ENCODE data around the gene CLIP2.

The CLIP2 gene

GRCh38 chr7:74269757-74270277 lies 19.4 kb upstream of the CLIP2 start:
- DNase-seq (ENCODE audit: low read depth in 2 of 2, low spot score in 1 of 2) = peak in 1 of 2 donors; percentile 29

GRCh38 chr7:74271742-74272141 lies 17.5 kb upstream of the CLIP2 start:
- no peak for DNase-seq (ENCODE audit: low read depth in 2 of 2, low spot score in 1 of 2)

GRCh38 chr7:74272305-74273038 lies 16.7 kb upstream of the CLIP2 start:
- no peak for DNase-seq (ENCODE audit: low read depth in 2 of 2, low spot score in 1 of 2)

- no peak for DNase-seq (ENCODE audit: low read depth in 2 of 2, low spot score in 1 of 2)
These were observed 13.8 kb upstream of the CLIP2 start for GRCh38 chr7:74275401-74275881.

GRCh38 chr7:74277636-74278035 lies 11.6 kb upstream of the CLIP2 start:
- no peak for DNase-seq (ENCODE audit: low read depth in 2 of 2, low spot score in 1 of 2)

- no peak for DNase-seq (ENCODE audit: low read depth in 2 of 2, low spot score in 1 of 2)
These were observed 8.2 kb upstream of the CLIP2 start for GRCh38 chr7:74280985-74281384.

- DNase-seq (ENCODE audit: low read depth in 2 of 2, low spot score in 1 of 2) = no peak
These were observed 6.3 kb upstream of the CLIP2 start for GRCh38 chr7:74282748-74283459.

- DNase-seq (ENCODE audit: low read depth in 2 of 2, low spot score in 1 of 2) = no peak
These were observed 5.3 kb upstream of the CLIP2 start for GRCh38 chr7:74283858-74284447.

- no peak for DNase-seq (ENCODE audit: low read depth in 2 of 2, low spot score in 1 of 2)
These were observed 4.4 kb upstream of the CLIP2 start for GRCh38 chr7:74284781-74285259.

- no peak for DNase-seq (ENCODE audit: low read depth in 2 of 2, low spot score in 1 of 2)
These were observed 3.1 kb upstream of the CLIP2 start for GRCh38 chr7:74286131-74286530.

- no peak for DNase-seq (ENCODE audit: low read depth in 2 of 2, low spot score in 1 of 2)
These were observed 1.7 kb upstream of the CLIP2 start for GRCh38 chr7:74287303-74288033.

GRCh38 chr7:74288034-74288881 lies 949 bp upstream of the CLIP2 start:
- no peak for DNase-seq (ENCODE audit: low read depth in 2 of 2, low spot score in 1 of 2)

- no peak for DNase-seq (ENCODE audit: low read depth in 2 of 2, low spot score in 1 of 2)
These were observed 699 bp downstream of the CLIP2 start for GRCh38 chr7:74289659-74290552.

GRCh38 chr7:74290553-74290950 lies 1.3 kb downstream of the CLIP2 start:
- DNase-seq (ENCODE audit: low read depth in 2 of 2, low spot score in 1 of 2) = no peak

GRCh38 chr7:74290981-74291441 lies 1.8 kb downstream of the CLIP2 start:
- DNase-seq (ENCODE audit: low read depth in 2 of 2, low spot score in 1 of 2) = no peak

GRCh38 chr7:74291535-74291934 lies 2.3 kb downstream of the CLIP2 start:
- DNase-seq (ENCODE audit: low read depth in 2 of 2, low spot score in 1 of 2) = no peak

GRCh38 chr7:74292757-74293576 lies 3.8 kb downstream of the CLIP2 start:
- no peak for DNase-seq (ENCODE audit: low read depth in 2 of 2, low spot score in 1 of 2)

GRCh38 chr7:74293577-74293908 lies 4.3 kb downstream of the CLIP2 start:
- no peak for DNase-seq (ENCODE audit: low read depth in 2 of 2, low spot score in 1 of 2)
